LoVo (cell line): Measurements from ENCODE around the gene OR10K2.
"Not testable (repeated sequence)": the region's sequence is repeated elsewhere in the genome, so short reads cannot be mapped to it uniquely, and the experiment has no call there.

Experiments
- DNase-seq: peaks from one replicate; pipeline ENCODE4 v3.0.0-alpha.2; 2016; ENCODE audit warnings: low spot score

OR10K2 gene, protein sequence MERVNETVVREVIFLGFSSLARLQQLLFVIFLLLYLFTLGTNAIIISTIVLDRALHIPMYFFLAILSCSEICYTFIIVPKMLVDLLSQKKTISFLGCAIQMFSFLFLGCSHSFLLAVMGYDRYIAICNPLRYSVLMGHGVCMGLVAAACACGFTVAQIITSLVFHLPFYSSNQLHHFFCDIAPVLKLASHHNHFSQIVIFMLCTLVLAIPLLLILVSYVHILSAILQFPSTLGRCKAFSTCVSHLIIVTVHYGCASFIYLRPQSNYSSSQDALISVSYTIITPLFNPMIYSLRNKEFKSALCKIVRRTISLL

DNA sequence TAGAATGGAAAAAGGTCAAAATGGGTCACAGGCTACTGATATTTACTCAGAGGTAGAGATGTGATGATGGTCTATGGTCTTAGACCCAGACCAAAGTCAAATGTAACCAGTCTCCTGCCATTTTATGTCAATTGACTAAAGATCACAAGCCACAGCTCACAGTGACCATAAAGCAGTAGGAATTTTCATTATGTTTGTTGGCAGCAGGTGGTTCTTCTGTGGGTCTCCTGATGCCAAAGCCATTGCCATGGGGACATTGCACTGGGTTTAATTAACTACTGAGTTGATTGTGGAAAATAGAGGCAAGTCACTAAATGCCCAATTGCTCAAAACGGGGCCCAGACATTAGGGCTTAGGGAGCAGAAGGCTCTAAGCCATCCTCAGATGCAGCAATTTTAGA is at the start of gene OR10K2:
Gene OR10K2, minus strand, starts transcription at position 101 of the 400 bp plus-strand sequence. CDS start 5,371 bp downstream, outside the sequence.
- DNase-seq = no peak

DNA sequence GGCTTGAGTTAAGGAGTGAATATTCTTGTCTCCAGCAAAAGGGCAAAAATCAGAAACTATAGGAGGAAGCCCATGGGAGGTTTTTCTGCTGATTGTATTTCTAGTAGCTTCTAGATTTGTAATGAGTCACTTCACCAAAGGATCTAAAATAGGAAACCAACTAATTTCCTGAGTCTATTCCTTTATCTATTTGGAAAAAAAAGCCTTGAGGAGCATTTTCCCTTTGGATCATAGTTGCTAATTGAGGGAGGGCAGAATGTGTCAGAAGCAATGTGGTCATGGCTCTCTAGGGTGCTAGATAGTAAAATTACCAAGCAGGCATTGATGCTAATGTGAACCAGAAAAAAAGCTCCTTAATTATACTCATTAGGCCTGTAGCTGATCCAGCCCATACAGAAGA is 45.9 kb upstream of the OR10K2 start, which contains the start of gene OR10R2:
Gene OR10R2, plus strand, starts transcription at position 301 of the 400 bp plus-strand sequence. CDS start 106 bp downstream, outside the sequence.
- no peak for DNase-seq

DNA sequence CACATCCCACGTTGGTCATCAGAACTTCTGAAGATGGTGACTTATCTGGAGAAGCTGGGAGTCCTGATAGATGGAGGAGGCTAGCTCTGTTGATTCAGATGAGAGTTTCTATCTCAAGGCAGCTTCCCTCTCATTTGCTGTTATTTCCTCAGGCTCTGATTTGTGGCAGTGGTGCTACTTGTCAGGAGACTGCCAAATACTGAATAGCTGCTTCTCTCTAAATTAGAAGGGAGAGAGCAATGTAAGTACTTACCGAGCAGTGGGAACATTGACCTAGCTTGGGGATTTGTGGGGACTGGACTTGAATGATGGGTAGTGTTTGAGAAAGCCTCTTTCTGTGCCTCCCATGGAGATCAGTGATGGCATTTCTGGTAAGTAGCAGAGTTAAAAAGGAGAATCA is 35.5 kb upstream of the OR10K2 start, which contains the start of gene OR10K1:
Gene OR10K1, plus strand, starts transcription at position 301 of the 400 bp plus-strand sequence. CDS start 3,728 bp downstream, outside the sequence.
- no peak for DNase-seq

DNA sequence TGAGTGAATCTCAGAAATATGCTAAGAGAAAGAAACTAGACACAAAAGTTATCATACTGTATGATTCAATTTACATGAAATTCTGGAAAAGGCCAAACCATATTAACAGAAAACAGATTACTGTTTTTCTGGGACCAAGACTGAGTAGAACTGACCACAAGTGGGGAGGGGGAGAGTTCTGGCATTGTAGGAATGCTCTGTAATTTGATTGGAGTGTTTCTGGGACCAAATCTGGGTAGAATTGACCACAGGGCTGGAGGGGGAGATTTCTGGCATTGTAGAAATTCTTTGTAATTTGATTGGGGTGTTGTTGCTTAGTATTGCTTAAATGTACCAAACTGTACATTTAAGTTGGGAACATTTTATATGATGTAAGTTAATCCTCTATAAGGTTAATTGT is 32.2 kb upstream of the OR10K2 start:
- DNase-seq = no peak

DNA sequence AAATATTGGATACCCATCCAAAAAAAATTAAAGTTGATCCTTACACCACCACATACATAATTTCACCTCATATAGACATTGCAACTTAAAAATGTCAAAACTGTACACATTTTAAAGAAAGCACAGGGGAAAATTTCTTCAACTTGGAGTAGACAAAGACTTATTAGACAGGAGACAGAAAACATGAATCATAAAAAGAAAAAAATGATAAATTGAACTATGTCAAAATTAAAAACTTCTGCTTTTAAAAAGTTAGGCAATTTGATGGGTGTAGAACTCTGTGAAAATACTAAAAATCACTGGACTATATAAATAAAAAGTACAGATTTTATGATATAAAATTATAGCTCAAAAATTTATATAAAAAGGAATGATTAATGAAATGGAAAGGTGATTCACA is 31.2 kb upstream of the OR10K2 start:
- no peak for DNase-seq

DNA sequence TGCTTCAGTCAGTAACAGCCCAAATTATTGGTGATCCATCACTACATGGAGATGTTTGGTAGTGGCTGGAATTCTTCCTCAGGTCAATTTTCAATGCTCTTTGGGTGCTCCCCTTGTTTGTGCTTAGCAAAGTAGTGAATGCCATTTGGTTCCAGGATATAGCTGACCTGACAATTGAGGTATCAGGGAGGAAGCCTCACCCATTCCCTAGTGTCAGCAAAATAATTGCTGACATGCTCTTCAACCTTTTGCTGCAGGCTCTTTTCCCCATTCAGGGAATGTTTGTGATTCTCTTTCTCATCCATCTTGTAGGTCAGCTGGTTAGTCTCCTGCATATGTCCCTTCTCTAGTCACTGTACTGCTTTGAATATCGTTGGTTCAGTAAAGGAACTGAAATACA is 28.5 kb upstream of the OR10K2 start:
- no peak for DNase-seq

DNA sequence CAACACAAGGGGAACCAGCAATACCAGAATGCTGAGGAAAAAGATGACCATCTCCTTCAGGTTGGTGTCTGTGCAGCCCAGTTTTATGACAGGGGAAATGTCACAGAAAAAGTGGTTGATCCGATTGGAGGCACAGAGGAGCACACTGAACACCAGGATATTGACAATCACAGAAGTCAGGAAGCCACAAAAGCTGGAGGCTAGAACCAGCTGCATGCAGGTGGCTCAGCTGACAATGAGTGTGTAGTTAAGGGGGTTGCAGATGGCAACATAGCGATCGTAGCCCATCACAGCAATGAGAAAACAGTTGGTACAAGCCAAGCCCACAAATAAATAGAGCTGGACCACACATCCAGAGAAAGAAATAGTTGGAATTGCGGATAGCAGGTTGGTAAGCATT is 19.3 kb upstream of the OR10K2 start:
- no peak for DNase-seq

DNA sequence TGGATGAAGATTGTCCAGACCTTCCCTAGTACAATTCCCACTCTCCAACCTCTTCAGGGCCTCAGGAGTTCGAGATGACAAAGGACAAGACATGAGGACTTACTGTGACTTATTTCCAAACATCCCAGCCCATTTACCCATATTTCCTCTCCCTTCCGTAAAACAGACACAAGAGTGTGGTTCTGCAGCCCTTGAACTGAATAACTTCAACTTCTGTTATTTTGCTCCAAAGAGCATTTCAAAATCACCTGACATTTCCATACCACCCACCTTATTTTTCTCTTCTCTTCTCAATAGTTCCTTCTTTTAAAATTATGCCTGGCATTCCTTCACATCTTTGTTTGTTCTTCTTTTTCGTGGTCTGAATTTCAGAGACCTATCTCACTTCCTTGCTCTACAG is 8.7 kb upstream of the OR10K2 start:
- DNase-seq = no peak

DNA sequence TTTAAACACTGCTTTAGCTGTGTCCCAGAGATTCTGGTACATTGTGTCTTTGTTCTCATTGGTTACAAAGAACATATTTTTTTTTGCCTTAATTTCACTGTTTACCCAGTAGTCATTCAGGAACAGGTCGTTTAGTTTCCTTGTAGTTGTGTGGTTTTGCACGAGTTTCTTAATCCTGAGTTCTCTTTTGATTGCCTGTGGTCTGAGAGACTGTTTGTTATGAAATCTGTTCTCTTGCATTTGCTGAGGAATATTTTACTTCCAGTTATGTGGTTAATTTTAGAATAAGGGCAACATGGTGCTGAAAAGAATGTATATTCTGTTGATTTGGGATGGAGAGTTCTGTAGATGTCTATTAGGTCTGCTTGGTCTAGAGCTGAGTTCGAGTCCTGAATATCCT is 4.1 kb upstream of the OR10K2 start:
- DNase-seq = not testable (repeated sequence)

DNA sequence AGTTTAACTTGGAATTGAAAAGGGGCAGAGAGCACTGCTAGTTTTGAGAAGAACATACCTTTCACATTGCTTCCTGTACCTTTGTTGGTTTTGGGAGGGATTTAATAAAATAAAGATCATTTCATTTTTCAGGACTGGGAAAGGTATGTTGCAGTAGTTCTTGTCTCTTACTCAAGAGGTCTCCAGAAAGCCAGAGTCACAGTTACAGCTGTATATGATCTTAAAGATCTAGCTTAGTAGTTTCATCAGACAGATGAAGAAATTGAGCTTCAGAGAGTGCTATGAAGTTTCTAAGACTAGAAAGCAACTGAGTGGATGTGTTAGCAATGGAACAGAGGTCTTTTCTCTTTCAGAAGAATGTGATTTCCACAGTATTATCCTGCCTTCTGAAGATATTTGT is 1.0 kb downstream of the OR10K2 start:
- no peak for DNase-seq

DNA sequence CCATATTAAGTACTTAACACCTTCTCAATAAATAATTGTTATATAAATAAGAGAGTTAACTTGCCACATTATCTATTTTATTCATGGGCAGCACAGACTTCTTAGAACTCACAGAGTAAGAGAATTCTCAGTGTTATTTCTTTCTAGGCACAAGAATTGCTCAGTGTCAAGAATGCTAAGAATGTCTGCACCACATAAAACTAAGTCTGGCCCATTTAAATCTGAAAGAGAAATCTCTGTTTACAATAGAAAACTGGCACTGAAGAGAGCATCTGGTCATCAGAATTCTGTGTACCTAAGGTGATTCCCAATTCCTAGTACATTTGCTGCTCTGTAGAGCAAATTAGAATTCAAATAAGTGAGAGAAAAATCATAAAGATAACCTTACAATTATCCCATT is 3.8 kb downstream of the OR10K2 start:
- no peak for DNase-seq

DNA sequence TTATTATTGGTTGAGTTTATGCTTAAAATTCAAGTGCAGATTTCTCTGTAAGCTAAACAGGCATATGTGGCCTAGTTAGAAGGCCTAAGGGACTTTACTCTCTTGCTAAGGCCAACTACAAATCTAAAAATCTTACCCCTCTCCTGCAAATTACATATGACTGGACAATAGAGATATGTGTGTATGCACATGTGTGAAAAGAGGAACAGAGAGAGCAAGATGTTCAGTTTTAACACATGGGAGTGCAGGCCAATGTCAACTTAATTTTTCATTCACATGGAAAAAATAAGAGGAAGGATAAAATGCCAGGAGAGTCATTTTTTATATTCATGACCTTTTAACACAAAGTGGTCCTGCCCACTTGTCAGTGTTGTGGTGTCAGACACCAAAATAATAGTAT is 8.5 kb downstream of the OR10K2 start:
- DNase-seq = no peak

DNA sequence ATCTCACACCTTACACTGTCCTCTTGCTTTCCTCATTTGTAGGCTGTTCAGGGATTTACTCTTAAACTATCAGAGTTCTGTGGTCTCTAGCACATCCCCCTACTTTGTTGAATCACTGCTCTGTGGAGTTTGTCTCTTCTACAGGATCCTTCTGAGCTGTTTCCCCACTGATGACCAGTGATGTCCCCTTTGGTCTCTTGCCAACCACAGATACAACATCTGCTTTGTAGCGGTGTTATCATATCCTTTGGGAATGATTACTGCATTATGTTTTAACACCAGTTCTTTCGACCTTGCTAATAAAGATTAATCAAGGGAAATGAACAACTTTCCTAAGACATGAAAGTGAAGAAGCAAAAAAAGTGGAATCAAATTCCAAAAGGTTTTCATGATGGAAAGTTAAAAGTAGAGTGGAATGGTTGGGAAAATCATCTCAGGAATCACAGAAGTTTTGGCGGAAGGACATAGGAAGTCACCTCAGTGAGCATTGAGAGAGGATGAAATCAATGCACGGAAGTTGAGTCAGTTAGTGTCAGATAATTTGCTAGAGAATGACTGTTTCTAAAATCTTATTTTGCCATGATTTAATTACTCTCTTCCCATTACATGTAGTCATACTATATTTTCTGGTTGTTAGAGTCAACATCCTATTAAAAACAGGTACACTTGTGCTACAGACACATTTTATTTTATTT is 11.2 kb downstream of the OR10K2 start:
- DNase-seq = no peak

DNA sequence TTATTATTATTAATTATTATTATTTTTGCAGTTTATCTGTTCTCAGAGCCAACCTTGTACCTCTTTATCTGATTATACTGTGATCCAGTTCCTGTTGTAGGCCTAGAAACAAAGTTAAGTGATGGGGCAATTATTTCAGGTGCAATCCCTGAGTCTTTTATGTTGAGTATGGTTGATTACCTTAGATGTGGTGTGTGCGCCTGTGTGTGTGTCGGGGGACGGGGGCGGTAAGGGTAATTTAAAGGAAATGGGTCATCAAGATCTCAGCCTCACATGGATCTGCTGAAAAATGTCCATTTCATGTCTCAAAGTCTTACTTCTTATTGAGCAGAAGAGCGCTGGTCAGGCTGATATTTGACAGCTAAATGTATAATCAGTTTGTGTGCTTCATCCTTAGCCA is 18.9 kb downstream of the OR10K2 start:
- DNase-seq = no peak

DNA sequence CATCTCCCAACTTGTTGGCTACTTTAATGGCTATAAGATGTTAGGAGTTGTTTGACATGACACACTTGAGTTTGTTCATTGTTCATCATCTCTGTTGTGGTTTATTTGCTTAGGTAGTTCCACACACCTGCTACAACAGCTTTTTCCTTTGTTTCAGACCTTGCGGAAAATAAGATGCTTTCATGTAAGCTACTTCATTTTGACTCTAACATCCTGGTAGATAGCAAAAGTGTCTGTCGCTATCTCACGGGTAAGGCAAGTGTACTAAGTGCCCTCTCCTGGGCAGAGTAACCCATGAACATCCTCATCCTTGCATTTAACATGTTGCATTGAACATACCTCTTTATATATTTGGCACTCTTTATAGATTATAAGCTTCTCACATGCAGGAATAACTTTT is 25.2 kb downstream of the OR10K2 start:
- DNase-seq = no peak

DNA sequence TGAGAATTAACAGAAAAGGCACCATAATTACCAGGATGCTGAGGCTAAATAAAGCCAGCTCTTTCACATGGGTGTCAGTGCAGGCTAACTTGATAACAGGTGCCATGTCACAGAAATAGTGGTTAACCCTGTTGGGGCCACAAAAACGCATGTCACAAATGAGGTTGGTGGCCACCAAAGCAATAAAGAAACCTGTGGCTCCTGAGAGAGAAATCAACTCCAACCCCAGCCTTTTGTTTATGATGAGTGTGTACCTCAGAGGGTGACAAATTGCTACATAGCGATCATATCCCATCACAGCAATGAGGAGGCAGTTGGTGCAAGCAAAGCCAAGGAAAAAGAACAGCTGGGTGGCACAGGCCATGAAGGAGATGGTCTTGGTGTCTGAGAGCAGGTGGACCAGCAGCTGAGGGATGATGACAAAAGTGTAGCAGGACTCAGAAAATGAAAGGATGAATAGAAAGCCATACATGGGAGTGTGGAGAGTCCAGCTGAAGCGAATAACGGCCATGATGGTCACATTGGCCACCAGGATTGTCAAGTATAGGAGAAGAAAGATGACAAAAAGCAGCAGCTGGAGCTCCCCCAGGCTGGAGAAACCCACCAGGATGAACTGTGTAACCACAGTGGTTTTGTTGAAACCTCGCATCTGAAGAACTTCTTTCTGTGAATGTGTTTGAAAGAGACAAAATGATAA is 27.1 kb downstream of the OR10K2 start, which contains the start of gene OR10T2:
Gene OR10T2, minus strand, starts transcription at position 649 of the 697 bp plus-strand sequence. Its CDS starts 0 bp downstream, at position 649.
- DNase-seq = no peak

DNA sequence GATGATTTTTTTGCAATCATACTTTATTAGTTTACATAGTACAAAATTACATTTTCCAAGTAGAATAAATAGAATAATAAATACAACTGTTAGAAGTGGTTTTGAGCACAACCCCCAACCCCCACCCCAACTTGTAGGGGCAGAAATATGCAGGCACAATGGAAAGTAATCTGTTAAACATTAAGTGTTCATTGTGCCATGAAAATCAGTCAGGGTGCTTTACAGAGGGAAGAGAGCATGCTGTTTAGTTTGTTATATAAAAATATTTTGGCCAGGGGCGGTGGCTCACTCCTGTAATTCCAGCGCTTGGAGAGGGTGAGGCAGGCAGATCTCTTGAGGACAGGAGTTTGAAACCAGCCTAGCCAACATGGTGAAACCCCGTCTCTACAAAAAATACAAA is 29.4 kb downstream of the OR10K2 start:
- DNase-seq = no peak

DNA sequence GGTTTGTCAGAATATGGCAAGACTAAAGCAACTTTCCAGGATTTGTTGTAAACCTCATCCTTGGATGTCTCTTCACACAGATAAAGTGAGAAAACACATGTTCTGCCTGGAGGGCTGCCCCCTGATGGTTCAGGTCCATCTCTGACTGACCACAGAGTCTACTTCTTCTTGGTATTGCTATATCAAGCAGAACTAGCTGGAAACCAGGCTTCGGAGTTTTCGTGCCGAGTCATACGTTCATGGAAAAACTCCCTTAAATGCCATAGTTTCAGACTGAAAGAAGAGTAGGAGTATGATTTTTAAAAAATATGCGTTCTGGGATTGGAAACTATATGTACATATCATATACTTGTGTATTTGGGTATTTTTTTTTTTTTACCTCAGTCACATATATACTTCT is 32.6 kb downstream of the OR10K2 start:
- no peak for DNase-seq

DNA sequence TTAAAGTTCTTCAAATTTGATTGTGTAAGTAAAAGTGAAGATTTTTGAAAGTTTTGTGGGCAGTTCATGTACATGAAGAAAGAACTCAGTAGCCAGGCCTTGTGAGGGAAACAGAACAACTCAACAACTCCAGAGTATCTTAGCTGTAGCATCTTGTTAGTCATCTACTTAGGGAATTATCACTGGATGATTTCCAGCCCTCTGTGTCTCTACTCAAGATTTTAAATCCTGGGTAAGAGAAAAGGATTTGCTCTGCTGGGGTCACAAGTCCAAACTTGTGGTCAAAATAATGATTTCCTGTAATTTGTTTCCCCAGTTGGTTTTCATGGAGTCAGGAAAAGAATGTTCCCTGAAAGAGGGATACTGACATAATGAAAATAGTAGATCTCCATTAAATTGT is 34.9 kb downstream of the OR10K2 start:
- DNase-seq = no peak

DNA sequence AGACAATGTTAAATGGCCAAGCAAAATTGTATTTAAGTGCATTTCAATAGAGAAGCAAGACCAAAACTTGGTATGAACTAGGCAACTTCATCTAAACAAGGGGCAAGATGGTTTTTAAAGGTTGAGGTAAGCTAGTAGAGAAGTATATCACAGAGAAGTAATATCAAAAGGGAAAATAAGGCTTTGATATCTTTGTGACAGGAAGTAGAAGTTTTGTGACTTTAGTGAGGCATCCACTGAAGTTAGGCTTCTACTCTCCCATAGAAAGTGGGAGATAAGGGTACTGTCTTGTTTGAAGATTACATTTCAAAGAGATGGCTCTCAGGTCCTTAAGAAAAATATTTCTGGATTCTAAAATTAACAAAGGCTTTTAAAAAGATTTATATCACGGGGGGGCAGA is 35.7 kb downstream of the OR10K2 start:
- no peak for DNase-seq

DNA sequence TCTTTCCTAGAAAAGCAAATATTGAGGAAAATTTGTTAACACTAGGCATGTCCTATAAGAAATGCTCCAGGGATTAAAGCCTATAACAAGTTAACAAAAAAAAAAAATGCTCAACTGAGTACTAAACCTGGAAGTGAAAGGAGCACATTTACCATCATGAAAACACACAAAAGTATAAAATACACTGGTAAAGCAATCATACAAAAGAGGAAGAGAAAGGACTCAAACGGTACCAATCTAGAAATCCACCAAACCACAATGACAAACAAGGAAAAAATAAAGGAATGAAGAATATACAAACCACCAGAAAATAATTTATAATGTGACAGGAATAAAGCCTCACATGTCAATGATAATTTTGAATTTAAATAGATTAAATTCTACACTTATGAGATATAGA is 51.2 kb downstream of the OR10K2 start:
- DNase-seq = no peak

DNA sequence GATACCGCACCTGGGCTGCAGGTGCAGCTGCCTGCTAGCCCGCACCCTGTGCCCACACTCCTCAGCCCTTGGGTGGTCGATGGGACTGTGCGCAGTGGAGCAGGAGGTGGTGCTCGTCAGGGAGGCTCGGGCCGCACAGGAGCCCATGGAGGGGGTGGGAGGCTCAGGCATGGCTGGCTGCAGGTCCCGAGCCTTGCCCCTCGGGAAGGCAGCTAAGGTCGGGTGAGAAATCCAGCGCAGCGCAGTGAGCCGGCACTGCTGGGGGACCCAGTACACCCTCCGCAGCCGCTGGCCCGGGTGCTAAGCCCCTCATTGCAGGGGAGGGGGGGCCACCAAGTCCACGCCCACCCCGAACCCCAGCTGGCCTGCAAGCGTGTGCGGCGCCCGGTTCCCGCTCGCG is 51.9 kb downstream of the OR10K2 start:
- not testable (repeated sequence) for DNase-seq
